Endothelial cell of umbilical vein (primary cell): ENCODE measurements around the gene DMD. TPM values are rescaled to one million over a fixed set of nuclear protein-coding genes. Genes with fewer than 3 reads are reported as not detected.

Experiments used
- BruUV-seq: library from RNA; stranded (reverse); fragments of 400-500 nt; replicated peaks from 2 replicates; lab custom pipeline; 2021; lab: Mats Ljungman, UMichigan
- CTCF ChIA-PET: fragments of 300-600, 350-600 bp; sonication (Branson Sonifier 250); formaldehyde crosslinking; loops from one replicate; lab custom pipeline; 2021; ENCODE audit warnings: antibody characterized with exemption, inconsistent platforms; lab: Charles Lee
- POLR2A ChIA-PET: fragments of 300-600, 350-600 bp; sonication (Branson Sonifier 250); formaldehyde crosslinking; loops from one replicate; lab custom pipeline; 2021; ENCODE audit warnings: antibody characterized with exemption, inconsistent platforms; lab: Charles Lee
- DNase-seq: peaks from one replicate; pipeline ENCODE4 v3.0.0-alpha.2; 2011; ENCODE audit warnings: low read depth, low spot score
- FAIRE-seq: peaks from 2 replicates; lab custom pipeline; 2011; peaks lifted over from hg19 to GRCh38; lab: Jason Lieb, UNC
- H2AFZ ChIP-seq: 2 replicates; pipeline ENCODE4 v1.6.0; 2012; ENCODE audit warnings: low read depth, low read length, control low read depth, inconsistent platforms
- H3K27ac ChIP-seq: 2 replicates; pipeline ENCODE4 v1.5.1; 2011; ENCODE audit warnings: low read depth, mild to moderate bottlenecking, control low read depth, low read length, moderate library complexity; ENCODE audit not compliant: insufficient read depth
- H3K27me3 ChIP-seq, 2 experiments: 2 replicates each; pipeline versions ENCODE4 v1.6.0 to v1.6.1; 2011; ENCODE audit warnings: low read length in 2 of 2, mixed read lengths in 1 of 2; ENCODE audit not compliant: control insufficient read depth in 2 of 2, insufficient read depth in 2 of 2
- H3K36me3 ChIP-seq, 2 experiments: 2 replicates in 1 of 2; 3 replicates in 1 of 2; pipeline ENCODE4 v1.5.1; 2011; ENCODE audit warnings: low read length in 2 of 2, mild to moderate bottlenecking in 1 of 2, moderate library complexity in 1 of 2; ENCODE audit not compliant: control insufficient read depth in 2 of 2, insufficient read depth in 2 of 2; ENCODE audit errors: extremely low read depth in 1 of 2
- H3K4me1 ChIP-seq: 3 replicates; pipeline ENCODE4 v1.5.1; 2011; ENCODE audit warnings: mild to moderate bottlenecking, low read length; ENCODE audit not compliant: control insufficient read depth, insufficient read depth; ENCODE audit errors: extremely low read depth
- H3K4me2 ChIP-seq: 2 replicates; pipeline ENCODE4 v1.6.1; 2011; ENCODE audit warnings: low read length, control low read depth, mixed read lengths; ENCODE audit not compliant: insufficient read depth
- H3K4me3 ChIP-seq, 3 experiments: fragments of 200-600 bp in 1 of 3; sonication (generic), shearing (Covaris generic) in 1 of 3; replicated peaks in 1 of 3; 2 replicates each; pipeline ENCODE4 v1.5.1; 2011 to 2016; ENCODE audit warnings: control low read depth in 3 of 3, low read length in 3 of 3, mild to moderate bottlenecking in 2 of 3, inconsistent platforms in 1 of 3, low read depth in 1 of 3, moderate library complexity in 1 of 3; ENCODE audit not compliant: insufficient read depth in 1 of 3
- H3K79me2 ChIP-seq: 2 replicates; pipeline ENCODE4 v1.6.0; 2012; ENCODE audit warnings: low read length, inconsistent platforms; ENCODE audit not compliant: control insufficient read depth, insufficient read depth
- H3K9ac ChIP-seq: replicated peaks from 2 replicates; pipeline ENCODE3; 2011; ENCODE audit warnings: low read length, control low read depth; ENCODE audit not compliant: insufficient read depth; ENCODE audit errors: extremely low read depth
- H3K9me1 ChIP-seq: replicated peaks from 3 replicates; pipeline ENCODE4 v1.6.0; 2011; ENCODE audit warnings: mild to moderate bottlenecking, low read length; ENCODE audit not compliant: control insufficient read depth, insufficient read depth; ENCODE audit errors: extremely low read depth
- H3K9me3 ChIP-seq: replicated peaks from 2 replicates; pipeline ENCODE4 v1.5.1; 2012; ENCODE audit warnings: low read length, inconsistent platforms; ENCODE audit not compliant: control insufficient read depth, insufficient read depth
- H4K20me1 ChIP-seq: replicated peaks from 2 replicates; pipeline ENCODE3; 2011; ENCODE audit warnings: mild to moderate bottlenecking, low read length; ENCODE audit not compliant: control insufficient read depth, insufficient read depth; ENCODE audit errors: extremely low read depth
- EZH2 ChIP-seq: IDR thresholded peaks from 2 replicates; pipeline ENCODE4 v1.6.1; 2012; ENCODE audit warnings: borderline replicate concordance, low read depth, mild to moderate bottlenecking, moderate library complexity, low read length, inconsistent platforms; ENCODE audit not compliant: severe bottlenecking
- JUN ChIP-seq: IDR thresholded peaks from 2 replicates; pipeline ENCODE4 v1.6.1; 2011; ENCODE audit warnings: borderline replicate concordance, low read depth; ENCODE audit not compliant: insufficient read length, insufficient read depth
- MAX ChIP-seq: IDR thresholded peaks from 2 replicates; pipeline ENCODE4 v1.6.1; 2011; ENCODE audit not compliant: insufficient read depth, insufficient read length
- MYC ChIP-seq: IDR thresholded peaks from one replicate; pipeline ENCODE4 v1.6.1; 2011; ENCODE audit warnings: mild to moderate bottlenecking, low read depth, low read length
- POLR2AphosphoS5 ChIP-seq: IDR thresholded peaks from 2 replicates; pipeline ENCODE4 v1.6.1; 2012; ENCODE audit warnings: low read depth, mild to moderate bottlenecking, control low read depth, low read length, moderate library complexity; ENCODE audit not compliant: insufficient read depth
- dilution Hi-C: fragments of 300-500 bp; cut with MboI; formaldehyde crosslinking; loops from one replicate; pipeline ENCODE4 v1.15.0; 2019; ENCODE audit warnings: low sequenced_read_pairs; ENCODE audit not compliant: extremely low pct_ligation_motif_present
- intact Hi-C: fragments of 100-400 bp; cut with micrococcal nuclease; formaldehyde crosslinking; loops from one replicate; pipeline ENCODE4 v1.10.0; 2022
- polyA plus RNA-seq, 4 experiments: library from polyadenylated mRNA; depleted of rRNA in 3 of 4; stranded (reverse) in 3 of 4; unstranded in 1 of 4; fragments of >200 nt; gene quantifications; 2 replicates each; pipeline versions ENCODE4 v1.2.1 to v1.2.3, GENCODE V29; 2011 to 2012; ENCODE audit warnings: missing spikeins in 1 of 4
- total RNA-seq: library from RNA; stranded (reverse); gene quantifications from 2 replicates; pipeline ENCODE4 v1.2.3, GENCODE V29; 2021

Gene DMD
- total and polyA plus RNA-seq, 2 donors (not counting 3 experiments of a cell fraction or from before 2014, with no cell fraction given), result 7.3 to 9.0 TPM

GRCh38 chrX:31243804-31244203 is 1967.5 kb downstream of the DMD start:
- Histone ChIP-seq H3K4me2 (no peak overlapping the region), H3K36me3 (no peaks in the 10 kb centered on the region), H2AFZ (no peak overlapping the region), H3K9me3 (no peaks in the 10 kb centered on the region), H4K20me1 (no peaks in the 10 kb centered on the region), H3K27ac (no peak overlapping the region), H3K4me3 (no peak overlapping the region), H3K9me1 (no peaks in the 10 kb centered on the region), H3K9ac (no peak overlapping the region), H3K4me1 (no peaks in the 10 kb centered on the region), H3K27me3 (no peaks in the 10 kb centered on the region), H3K79me2 (no peaks in the 10 kb centered on the region)
- FAIRE-seq, result no peak
- POLR2A ChIA-PET, result no interaction called here
- TF ChIP-seq MYC (no peak), EZH2 (no peak), JUN (no peak)
- dilution Hi-C loops, result no loop called here
- intact Hi-C loops, result no loop called here
- no TSS peak for BruUV-seq
- CTCF ChIA-PET, result no interaction called here
- no peak for DNase-seq

- intact Hi-C loops (no loop called here), dilution Hi-C loops (no loop called here)
- Histone ChIP-seq H3K4me1 (no peaks in the 10 kb centered on the region), H4K20me1 (no peaks in the 10 kb centered on the region), H3K79me2 (no peaks in the 10 kb centered on the region), H3K27ac (no peak overlapping the region), H3K4me2 (no peak overlapping the region), H3K9ac (no peak overlapping the region), H3K9me1 (no peaks in the 10 kb centered on the region), H3K9me3 (no peaks in the 10 kb centered on the region), H3K27me3 (no peaks in the 10 kb centered on the region), H2AFZ (no peak overlapping the region), H3K36me3 (no peaks in the 10 kb centered on the region), H3K4me3 (no peak overlapping the region)
- no TSS peak for BruUV-seq
- TF ChIP-seq MAX, result no peak
- TF ChIP-seq POLR2AphosphoS5, result no peak
- TF ChIP-seq EZH2, result no peak
- DNase-seq (no peak), FAIRE-seq (no peak)
- ChIA-PET POLR2A (no interaction called here), CTCF (no interaction called here)
These were observed 1970.4 kb downstream of the DMD start for GRCh38 chrX:31240982-31241381.
